Measurements from ENCODE around the gene SMYD3. TPM values are rescaled to one million over a fixed set of nuclear protein-coding genes. Genes with fewer than 3 reads are reported as not detected.

SMYD3 gene
- total RNA-seq, 1 experiment from 2014 or later: 25.5 TPM

DNA sequence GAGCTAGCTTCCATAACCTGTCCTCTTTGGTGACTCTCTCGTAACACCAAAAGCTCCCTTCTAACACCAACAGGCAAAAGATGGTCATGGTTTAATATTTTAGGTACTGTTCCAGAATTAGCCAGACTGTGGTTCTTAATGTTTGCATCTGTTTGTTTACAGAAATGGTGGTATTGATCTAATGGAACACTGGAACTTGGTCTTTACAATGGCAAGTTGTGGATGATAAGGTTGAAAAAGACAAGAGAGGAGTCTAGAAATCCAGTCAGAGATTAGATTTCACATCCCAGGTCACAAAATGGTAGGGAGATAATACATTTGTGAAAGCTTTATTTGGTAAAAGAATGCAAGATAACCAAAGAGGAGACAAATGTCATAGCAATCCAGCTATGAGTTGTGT is 293.1 kb downstream of the SMYD3 start:
- Histone ChIP-seq H4K20me1 (ENCODE audit: control insufficient read depth, insufficient read depth, insufficient read length) (peaks cover 3% of the 10 kb centered on the region), H3K79me2 (ENCODE audit: insufficient read depth, low read length) (no peaks in the 10 kb centered on the region), H4K91ac (ENCODE audit: insufficient read length, low read depth, low read length) (no peak overlapping the region), H2BK20ac (ENCODE audit: low read depth, low read length, poor library complexity, severe bottlenecking) (no peak overlapping the region), H2BK12ac (ENCODE audit: insufficient read length, low read depth, low read length) (no peak overlapping the region), H2BK5ac (ENCODE audit: insufficient read length, low read length) (no peak overlapping the region), H3K9ac (ENCODE audit: extremely low read depth, insufficient read length, low read length) (no peak overlapping the region), H3T11ph (ENCODE audit: low read length) (no peak overlapping the region), H4K8ac (replicated peaks; ENCODE audit: insufficient read length, low read depth, low read length) (no peak overlapping the region), H3K56ac (ENCODE audit: insufficient read length, low read depth, low read length) (no peak overlapping the region), H3K23ac (ENCODE audit: insufficient read length, low read depth, low read length) (no peak overlapping the region), H3K14ac (ENCODE audit: insufficient read depth, low read length) (no peak overlapping the region), H3K27ac (ENCODE audit: insufficient read length, low read depth, low read length) (no peak overlapping the region), H2AK5ac (ENCODE audit: insufficient read length, low read length) (no peak overlapping the region), H3K79me1 (ENCODE audit: insufficient read depth, low read depth, low read length, poor library complexity, severe bottlenecking) (no peaks in the 10 kb centered on the region), H3K27me3 (ENCODE audit: insufficient read depth, low read length) (no peaks in the 10 kb centered on the region), H3K23me2 (ENCODE audit: insufficient read length, low read depth, low read length, poor library complexity, severe bottlenecking) (no peaks in the 10 kb centered on the region), H3K4ac (ENCODE audit: low read depth, low read length) (no peak overlapping the region), H3K9me3 (ENCODE audit: control insufficient read depth, low read depth, low read length) (no peaks in the 10 kb centered on the region), H3K4me1 (ENCODE audit: insufficient read depth, low read length) (no peaks in the 10 kb centered on the region; the same call in 1 of the 2 replicates), H4K5ac (ENCODE audit: insufficient read length, low read depth, low read length) (no peak overlapping the region), H3K18ac (ENCODE audit: insufficient read length, low read depth, low read length) (no peak overlapping the region), H2BK120ac (ENCODE audit: low read depth, low read length, poor library complexity, severe bottlenecking) (no peak overlapping the region), H2BK15ac (ENCODE audit: low read depth, low read length) (no peak overlapping the region), H2AFZ (ENCODE audit: low read length) (no peak overlapping the region), H3K4me2 (ENCODE audit: insufficient read depth, insufficient read length, low read length) (no peak overlapping the region)
- TF ChIP-seq CTCF (conservative IDR thresholded peaks at IDR 0.05): no peak
- Mint-ChIP-seq H3K9me3 (no peaks in the 10 kb centered on the region; a peak in 1 of 5 replicates), H3K36me3 (ENCODE audit: insufficient read depth in 1 of 3, low read depth in 3 of 3) (peaks cover 0 to 3% (median 0%) of the 10 kb centered on the region in 3 experiments; a peak in 2 of 7 replicates), H3K27ac (no peak overlapping the region), H3K4me1 (peaks cover 3% of the 10 kb centered on the region in 2 experiments; a peak in 3 of 4 replicates), H3K27me3 (ENCODE audit: low read depth) (no peaks in the 10 kb centered on the region), H3K4me3 (no peak overlapping the region)
- no CpG with 5 or more reads among the region's 1 CpG for WGBS (ENCODE audit: extremely low coverage, insufficient read length, low lambda C conversion rate)
- no peak for DNase-seq

Measured in H9 (cell line).